ENCODE data around the gene MYMX.

Gene MYMX

DNA sequence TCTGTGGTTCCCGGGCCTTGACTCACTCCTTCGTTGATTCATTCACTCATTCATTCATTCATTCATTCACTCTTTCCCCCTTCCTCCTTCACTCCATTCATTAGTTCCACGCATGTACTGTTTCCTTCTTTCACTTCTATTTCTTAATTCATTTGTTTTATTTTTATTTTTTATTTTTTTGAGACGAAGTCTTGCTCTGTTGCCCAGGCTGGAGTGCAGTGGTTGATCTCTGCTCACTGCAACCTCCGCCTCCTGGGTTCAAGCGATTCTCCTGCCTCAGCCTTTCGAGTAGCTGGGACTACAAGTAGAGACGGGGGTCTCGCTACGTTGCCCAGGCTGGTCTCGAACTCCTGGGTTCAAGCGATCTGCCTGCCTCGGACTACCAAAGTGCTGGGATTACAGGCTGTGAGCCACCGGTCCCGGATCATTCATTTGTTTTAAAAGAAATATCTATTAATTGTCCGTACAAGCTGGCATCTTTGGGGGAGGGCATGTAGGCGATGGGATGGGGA lies 49.1 kb downstream of the MYMX start:
- no peak for DNase-seq

GRCh38 chr6:44266347-44266746 lies 49.6 kb downstream of the MYMX start:
- DNase-seq = no peak

DNA sequence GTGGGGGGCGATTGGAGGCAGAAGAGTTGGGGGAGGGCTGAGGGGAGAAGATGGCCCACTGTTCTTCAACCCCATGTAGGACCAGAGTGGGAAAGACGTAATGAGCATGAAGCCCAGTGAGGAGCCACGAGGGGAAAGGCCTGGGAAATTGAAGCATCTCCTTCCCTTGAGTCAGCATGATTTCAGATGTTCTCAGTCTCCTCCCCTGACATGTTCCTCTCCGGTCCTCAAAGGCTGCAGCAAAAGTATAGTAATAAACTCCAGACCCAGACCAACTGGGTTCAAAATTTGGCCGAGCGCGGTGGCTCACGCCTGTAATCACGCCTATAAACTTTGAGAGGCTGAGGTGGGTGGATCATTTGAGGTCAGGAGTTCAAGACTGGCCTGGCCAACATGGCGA lies 50.5 kb downstream of the MYMX start:
- DNase-seq = no peak
